CD4-positive, alpha-beta T cell treated with Interleukin-10 for 1 hour (primary cell): Measurements from ENCODE around the gene CFAP46.

Experiments
- DNase-seq: peaks from one replicate; pipeline ENCODE4 v3.0.0-alpha.2; 2020

Gene CFAP46

GRCh38 chr10:132879408-132880127 is 62.8 kb downstream of the CFAP46 start:
- no peak for DNase-seq

GRCh38 chr10:132878730-132879407 is 63.5 kb downstream of the CFAP46 start:
- no peak for DNase-seq

- no peak for DNase-seq
Observed at GRCh38 chr10:132878091-132878729, 64.2 kb downstream of the CFAP46 start.

GRCh38 chr10:132877473-132877872 is 64.9 kb downstream of the CFAP46 start:
- DNase-seq, result no peak

GRCh38 chr10:132876993-132877431 is 65.4 kb downstream of the CFAP46 start:
- no peak for DNase-seq

GRCh38 chr10:132876131-132876860 is 66.1 kb downstream of the CFAP46 start:
- DNase-seq, result no peak

- DNase-seq, result no peak
Observed at GRCh38 chr10:132875435-132875834, 66.9 kb downstream of the CFAP46 start.

GRCh38 chr10:132873395-132873794 is 69.0 kb downstream of the CFAP46 start:
- no peak for DNase-seq

GRCh38 chr10:132872658-132873057 is 69.7 kb downstream of the CFAP46 start:
- DNase-seq, result no peak

- no peak for DNase-seq
Observed at GRCh38 chr10:132870426-132870825, 71.9 kb downstream of the CFAP46 start.

- no peak for DNase-seq
Observed at GRCh38 chr10:132869621-132870020, 72.7 kb downstream of the CFAP46 start.

- no peak for DNase-seq
Observed at GRCh38 chr10:132868995-132869394, 73.4 kb downstream of the CFAP46 start.

- no peak for DNase-seq
Observed at GRCh38 chr10:132867801-132868644, 74.3 kb downstream of the CFAP46 start.

- no peak for DNase-seq
Observed at GRCh38 chr10:132866601-132867381, 75.6 kb downstream of the CFAP46 start.

GRCh38 chr10:132865851-132866600 is 76.3 kb downstream of the CFAP46 start:
- no peak for DNase-seq

- no peak for DNase-seq
Observed at GRCh38 chr10:132865171-132865631, 77.2 kb downstream of the CFAP46 start.

- no peak for DNase-seq
Observed at GRCh38 chr10:132862485-132863420, 79.6 kb downstream of the CFAP46 start.

GRCh38 chr10:132861884-132862461 is 80.4 kb downstream of the CFAP46 start:
- no peak for DNase-seq

- DNase-seq, result no peak
Observed at GRCh38 chr10:132861116-132861691, 81.2 kb downstream of the CFAP46 start.
